GM12878 (cell line): ENCODE measurements around the gene PRKN. TPM values are rescaled to one million over a fixed set of nuclear protein-coding genes. Genes with fewer than 3 reads are reported as not detected.

Source experiments
- ATAC-seq: fragments of 200-7000 bp; cut with Tn5 transposase; 3 replicates; pipeline ENCODE4 v1.9.1; 2020; ENCODE audit warnings: mild to moderate bottlenecking, moderate library complexity
- BruUV-seq: library from RNA; stranded (reverse); fragments of 400-500 nt; replicated peaks from 2 replicates; lab custom pipeline; 2021; lab: Mats Ljungman, UMichigan
- CTCF ChIA-PET: fragments of 300-600 bp; sonication (Branson Sonifier 250); formaldehyde crosslinking; extraction: SDS; loops from one replicate; lab custom pipeline; 2021; ENCODE audit warnings: inconsistent platforms; lab: Yijun Ruan, JAX
- POLR2A ChIA-PET: fragments of 350-600 bp; formaldehyde crosslinking; extraction: SDS; loops from one replicate; lab custom pipeline; 2021; ENCODE audit warnings: inconsistent platforms; lab: Charles Lee
- RAD21 ChIA-PET: fragments of 300-600 bp; sonication (Branson Sonifier 250); formaldehyde crosslinking; loops from one replicate; lab custom pipeline; 2023; ENCODE audit warnings: antibody characterized with exemption; ENCODE audit not compliant: unreplicated experiment; lab: Charles Lee
- SMC1A ChIA-PET: fragments of 300-600 bp; sonication (Branson Sonifier 250); formaldehyde crosslinking; loops from one replicate; lab custom pipeline; 2023; ENCODE audit not compliant: unreplicated experiment, uncharacterized antibody; lab: Charles Lee
- DNase-seq: peaks from one replicate; pipeline ENCODE4 v3.0.0-alpha.2; 2011; ENCODE audit warnings: low read depth, low spot score
- FAIRE-seq: peaks from 3 replicates; lab custom pipeline; 2011; peaks lifted over from hg19 to GRCh38; lab: Jason Lieb, UNC
- H2AFZ ChIP-seq: 2 replicates; pipeline ENCODE4 v1.6.0; 2011; ENCODE audit warnings: low read depth, low read length, control low read depth; ENCODE audit not compliant: control insufficient read depth
- H3K27ac ChIP-seq: 2 replicates; pipeline ENCODE4 v1.5.1; 2011; ENCODE audit warnings: control low read depth; ENCODE audit not compliant: control insufficient read depth, insufficient read depth
- H3K27me3 ChIP-seq, 2 experiments: replicated peaks in 1 of 2; 2 replicates each; pipeline versions ENCODE4 v1.6.0 to v1.6.1; 2011; ENCODE audit warnings: low read length in 1 of 2; ENCODE audit not compliant: control insufficient read depth in 2 of 2, insufficient read depth in 2 of 2
- H3K36me3 ChIP-seq, 2 experiments: 2 replicates each; pipeline ENCODE4 v1.5.1; 2011; ENCODE audit warnings: low read length in 1 of 2; ENCODE audit not compliant: control insufficient read depth in 2 of 2, insufficient read depth in 2 of 2
- H3K4me1 ChIP-seq: 2 replicates; pipeline ENCODE4 v1.6.1; 2011; ENCODE audit warnings: mild to moderate bottlenecking, low read length, moderate library complexity, mixed read lengths; ENCODE audit not compliant: control insufficient read depth, insufficient read depth
- H3K4me2 ChIP-seq: 2 replicates; pipeline ENCODE4 v1.6.0; 2011; ENCODE audit warnings: control low read depth; ENCODE audit not compliant: control insufficient read depth, insufficient read depth
- H3K4me3 ChIP-seq: fragments of 200-600 bp; sonication (generic); 2 replicates; pipeline ENCODE4 v1.5.1; 2016
- H3K79me2 ChIP-seq: 2 replicates; pipeline ENCODE4 v1.6.0; 2011; ENCODE audit warnings: low read length; ENCODE audit not compliant: control insufficient read depth, insufficient read depth
- H3K9ac ChIP-seq: 2 replicates; pipeline ENCODE4 v1.8.0; 2011; ENCODE audit warnings: low read length, control low read depth, mixed read lengths; ENCODE audit not compliant: control insufficient read depth, insufficient read depth
- H3K9me3 ChIP-seq: replicated peaks from 3 replicates; pipeline ENCODE4 v1.5.1; 2011; ENCODE audit warnings: mild to moderate bottlenecking, low read length; ENCODE audit not compliant: control insufficient read depth, insufficient read depth
- H4K20me1 ChIP-seq: 2 replicates; pipeline ENCODE4 v1.6.0; 2011; ENCODE audit not compliant: control insufficient read depth, insufficient read depth
- ASH2L ChIP-seq: fragments of 300-600, 200-600 bp; sonication (generic); IDR thresholded peaks from 2 replicates; pipeline ENCODE4 v1.6.1; 2017; ENCODE audit warnings: low read depth, mild to moderate bottlenecking, borderline replicate concordance
- BACH1 ChIP-seq: fragments of 450-650 bp; IDR thresholded peaks from 2 replicates; pipeline ENCODE4 v1.6.1; 2017; ENCODE audit warnings: mild to moderate bottlenecking, borderline replicate concordance
- CHD2 ChIP-seq: IDR thresholded peaks from 2 replicates; pipeline ENCODE4 v1.6.1; 2011; ENCODE audit warnings: low read depth, low read length, improper control_type of control experiment, borderline replicate concordance
- HDAC2 ChIP-seq: fragments of 200-600 bp; sonication (generic); IDR thresholded peaks from 2 replicates; pipeline ENCODE4 v1.6.1; 2017
- JUND ChIP-seq: IDR thresholded peaks from 2 replicates; pipeline ENCODE4 v1.6.1; 2012; ENCODE audit warnings: low read depth, mild to moderate bottlenecking, low read length, improper control_type of control experiment, moderate library complexity
- POLR2AphosphoS2 ChIP-seq: IDR thresholded peaks from 2 replicates; pipeline ENCODE4 v1.6.1; 2011; ENCODE audit warnings: low read depth, mild to moderate bottlenecking, low read length, improper control_type of control experiment, moderate library complexity
- SMARCA5 ChIP-seq: fragments of 450-650 bp; IDR thresholded peaks from 2 replicates; pipeline ENCODE4 v1.6.1; 2017; ENCODE audit warnings: mild to moderate bottlenecking
- SREBF1 ChIP-seq: IDR thresholded peaks from 2 replicates; pipeline ENCODE4 v1.6.1; 2012; ENCODE audit warnings: mild to moderate bottlenecking, low read length
- TBL1XR1 ChIP-seq: IDR thresholded peaks from 2 replicates; pipeline ENCODE4 v1.6.1; 2012; ENCODE audit warnings: low read depth, low read length, improper control_type of control experiment
- ZSCAN29 ChIP-seq: fragments of 450-650 bp; IDR thresholded peaks from 2 replicates; pipeline ENCODE4 v1.6.1; 2017; ENCODE audit warnings: mild to moderate bottlenecking, moderate library complexity
- WGBS: methylation state at CpG from one replicate; pipeline ENCODE4 v1.1.6; 2016; ENCODE audit warnings: low lambda C conversion rate; ENCODE audit not compliant: insufficient replicate concordance, insufficient coverage; ENCODE audit errors: missing lambda C conversion rate; 5-methylcytosine and 5-hydroxymethylcytosine counted together
- in situ Hi-C: fragments of 300-500 bp; cut with MboI; formaldehyde crosslinking; loops from 9 replicates; pipeline ENCODE4 v1.14.3; 2018; ENCODE audit warnings: mixed read lengths
- intact Hi-C: fragments of 100-400 bp; cut with micrococcal nuclease; formaldehyde crosslinking; loops from one replicate; pipeline ENCODE4 v1.14.2; 2022; ENCODE audit not compliant: unreplicated experiment
- polyA plus RNA-seq, 11 experiments: library from polyadenylated mRNA; depleted of rRNA in 4 of 11; unstranded in 6 of 11; stranded (reverse) in 5 of 11; fragments of >200 nt; fragmentation: Nextera tagmentation in 4 of 11; fragmentation: Illumina TruSeq in 1 of 11; extraction: Ambion mirVana in 4 of 11; extraction: Trizol in 1 of 11; gene quantifications; 1 replicate in 1 of 11; 2 replicates in 10 of 11; pipeline versions ENCODE4 v1.2.1 to v1.2.3, GENCODE V29; 2011 to 2016; ENCODE audit warnings: inconsistent platforms in 2 of 11, missing spikeins in 2 of 11, low read depth in 1 of 11
- total RNA-seq, 4 experiments: library from RNA; depleted of rRNA in 3 of 4; stranded (reverse); fragments of >200 nt in 3 of 4; fragmentation: Illumina TruSeq in 1 of 4; extraction: Trizol in 1 of 4; gene quantifications; 2 replicates each; pipeline versions ENCODE4 v1.2.1 to v1.2.3, GENCODE V29; 2013 to 2021
- TF ChIP-seq, protein P1 (sequence below): IDR thresholded peaks from 2 replicates; pipeline ENCODE4 v1.6.1; 2011; ENCODE audit warnings: mild to moderate bottlenecking, low read depth, low read length, moderate library complexity; ENCODE audit not compliant: insufficient replicate concordance
- TF ChIP-seq, protein P2 (sequence below): IDR thresholded peaks from 2 replicates; pipeline ENCODE4 v1.6.1; 2012; ENCODE audit warnings: mild to moderate bottlenecking, low read depth, low read length
- TF ChIP-seq, protein P3 (sequence below): IDR thresholded peaks from 2 replicates; pipeline ENCODE4 v1.6.1; 2012; ENCODE audit warnings: low read depth, low read length, improper control_type of control experiment
- TF ChIP-seq, protein P4 (sequence below), 3 experiments: IDR thresholded peaks in 2 of 3; conservative IDR thresholded peaks in 1 of 3; 2 replicates each; pipeline ENCODE4 v1.5.1; 2011; ENCODE audit warnings: low read depth in 3 of 3, low read length in 3 of 3, mild to moderate bottlenecking in 3 of 3, control low read depth in 2 of 3, moderate library complexity in 2 of 3, inconsistent platforms in 1 of 3, mixed read lengths in 1 of 3; ENCODE audit not compliant: control insufficient read depth in 2 of 3, insufficient read depth in 1 of 3; ENCODE audit errors: extremely low read depth in 1 of 3

PRKN gene
- total and polyA plus RNA-seq, 10 of the 15 experiments (the other 5 are each of a cell fraction or from before 2014, with no cell fraction given) = 0.06 to 0.09 TPM; not detected in 8

DNA sequence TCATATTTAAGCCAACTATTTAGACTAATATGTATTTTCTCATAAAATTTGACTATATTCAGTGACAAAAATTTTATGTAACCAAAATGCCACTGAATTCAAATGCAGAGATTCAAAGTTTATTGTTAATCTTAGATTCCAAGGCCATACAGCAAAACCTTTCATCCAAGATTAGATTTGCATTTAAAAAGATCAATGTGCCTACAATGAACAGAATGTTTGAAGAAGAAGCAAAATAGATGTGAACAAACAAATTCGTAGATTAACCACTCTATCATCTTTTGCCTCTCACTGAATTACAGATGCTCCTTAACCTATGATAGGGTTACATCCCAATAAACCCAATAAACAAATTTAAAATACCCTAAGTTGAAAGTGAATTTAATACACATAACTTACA lies 121.7 kb downstream of the PRKN start:
- Histone ChIP-seq H3K4me3 (no peak overlapping the region), H3K36me3 (no peaks in the 10 kb centered on the region), H2AFZ (no peak overlapping the region), H3K4me2 (no peak overlapping the region), H3K27me3 (no peaks in the 10 kb centered on the region), H3K9ac (no peak overlapping the region), H3K79me2 (no peaks in the 10 kb centered on the region), H3K27ac (no peak overlapping the region), H4K20me1 (no peaks in the 10 kb centered on the region), H3K4me1 (no peaks in the 10 kb centered on the region), H3K9me3 (no peaks in the 10 kb centered on the region)
- intact Hi-C loops (no loop called here), in situ Hi-C loops (no loop called here)
- RAD21 ChIA-PET = no interaction called here
- POLR2A ChIA-PET = no interaction called here
- CTCF ChIA-PET = no interaction called here
- FAIRE-seq (no peak), DNase-seq (no peak), ATAC-seq (no peak)
- BruUV-seq = no TSS peak
- TF ChIP-seq ASH2L = no peak
- TF ChIP-seq, protein P1, sequence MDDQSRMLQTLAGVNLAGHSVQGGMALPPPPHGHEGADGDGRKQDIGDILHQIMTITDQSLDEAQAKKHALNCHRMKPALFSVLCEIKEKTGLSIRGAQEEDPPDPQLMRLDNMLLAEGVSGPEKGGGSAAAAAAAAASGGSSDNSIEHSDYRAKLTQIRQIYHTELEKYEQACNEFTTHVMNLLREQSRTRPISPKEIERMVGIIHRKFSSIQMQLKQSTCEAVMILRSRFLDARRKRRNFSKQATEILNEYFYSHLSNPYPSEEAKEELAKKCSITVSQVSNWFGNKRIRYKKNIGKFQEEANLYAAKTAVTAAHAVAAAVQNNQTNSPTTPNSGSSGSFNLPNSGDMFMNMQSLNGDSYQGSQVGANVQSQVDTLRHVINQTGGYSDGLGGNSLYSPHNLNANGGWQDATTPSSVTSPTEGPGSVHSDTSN = no peak
- TF ChIP-seq SREBF1 = no peak
- no peak for TF ChIP-seq HDAC2
- no peak for TF ChIP-seq POLR2AphosphoS2
- no peak for TF ChIP-seq SMARCA5
- no peak for TF ChIP-seq ZSCAN29
- TF ChIP-seq, protein P2, sequence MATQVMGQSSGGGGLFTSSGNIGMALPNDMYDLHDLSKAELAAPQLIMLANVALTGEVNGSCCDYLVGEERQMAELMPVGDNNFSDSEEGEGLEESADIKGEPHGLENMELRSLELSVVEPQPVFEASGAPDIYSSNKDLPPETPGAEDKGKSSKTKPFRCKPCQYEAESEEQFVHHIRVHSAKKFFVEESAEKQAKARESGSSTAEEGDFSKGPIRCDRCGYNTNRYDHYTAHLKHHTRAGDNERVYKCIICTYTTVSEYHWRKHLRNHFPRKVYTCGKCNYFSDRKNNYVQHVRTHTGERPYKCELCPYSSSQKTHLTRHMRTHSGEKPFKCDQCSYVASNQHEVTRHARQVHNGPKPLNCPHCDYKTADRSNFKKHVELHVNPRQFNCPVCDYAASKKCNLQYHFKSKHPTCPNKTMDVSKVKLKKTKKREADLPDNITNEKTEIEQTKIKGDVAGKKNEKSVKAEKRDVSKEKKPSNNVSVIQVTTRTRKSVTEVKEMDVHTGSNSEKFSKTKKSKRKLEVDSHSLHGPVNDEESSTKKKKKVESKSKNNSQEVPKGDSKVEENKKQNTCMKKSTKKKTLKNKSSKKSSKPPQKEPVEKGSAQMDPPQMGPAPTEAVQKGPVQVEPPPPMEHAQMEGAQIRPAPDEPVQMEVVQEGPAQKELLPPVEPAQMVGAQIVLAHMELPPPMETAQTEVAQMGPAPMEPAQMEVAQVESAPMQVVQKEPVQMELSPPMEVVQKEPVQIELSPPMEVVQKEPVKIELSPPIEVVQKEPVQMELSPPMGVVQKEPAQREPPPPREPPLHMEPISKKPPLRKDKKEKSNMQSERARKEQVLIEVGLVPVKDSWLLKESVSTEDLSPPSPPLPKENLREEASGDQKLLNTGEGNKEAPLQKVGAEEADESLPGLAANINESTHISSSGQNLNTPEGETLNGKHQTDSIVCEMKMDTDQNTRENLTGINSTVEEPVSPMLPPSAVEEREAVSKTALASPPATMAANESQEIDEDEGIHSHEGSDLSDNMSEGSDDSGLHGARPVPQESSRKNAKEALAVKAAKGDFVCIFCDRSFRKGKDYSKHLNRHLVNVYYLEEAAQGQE = no peak
- no peak for TF ChIP-seq TBL1XR1
- no peak for TF ChIP-seq CHD2
- TF ChIP-seq, protein P3, sequence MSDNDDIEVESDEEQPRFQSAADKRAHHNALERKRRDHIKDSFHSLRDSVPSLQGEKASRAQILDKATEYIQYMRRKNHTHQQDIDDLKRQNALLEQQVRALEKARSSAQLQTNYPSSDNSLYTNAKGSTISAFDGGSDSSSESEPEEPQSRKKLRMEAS = no peak
- no peak for TF ChIP-seq JUND
- TF ChIP-seq, protein P4, sequence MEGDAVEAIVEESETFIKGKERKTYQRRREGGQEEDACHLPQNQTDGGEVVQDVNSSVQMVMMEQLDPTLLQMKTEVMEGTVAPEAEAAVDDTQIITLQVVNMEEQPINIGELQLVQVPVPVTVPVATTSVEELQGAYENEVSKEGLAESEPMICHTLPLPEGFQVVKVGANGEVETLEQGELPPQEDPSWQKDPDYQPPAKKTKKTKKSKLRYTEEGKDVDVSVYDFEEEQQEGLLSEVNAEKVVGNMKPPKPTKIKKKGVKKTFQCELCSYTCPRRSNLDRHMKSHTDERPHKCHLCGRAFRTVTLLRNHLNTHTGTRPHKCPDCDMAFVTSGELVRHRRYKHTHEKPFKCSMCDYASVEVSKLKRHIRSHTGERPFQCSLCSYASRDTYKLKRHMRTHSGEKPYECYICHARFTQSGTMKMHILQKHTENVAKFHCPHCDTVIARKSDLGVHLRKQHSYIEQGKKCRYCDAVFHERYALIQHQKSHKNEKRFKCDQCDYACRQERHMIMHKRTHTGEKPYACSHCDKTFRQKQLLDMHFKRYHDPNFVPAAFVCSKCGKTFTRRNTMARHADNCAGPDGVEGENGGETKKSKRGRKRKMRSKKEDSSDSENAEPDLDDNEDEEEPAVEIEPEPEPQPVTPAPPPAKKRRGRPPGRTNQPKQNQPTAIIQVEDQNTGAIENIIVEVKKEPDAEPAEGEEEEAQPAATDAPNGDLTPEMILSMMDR (IDR thresholded peaks at IDR 0.05 in 2 of 3, conservative IDR thresholded peaks at IDR 0.05 in 1 of 3; ENCODE audit: control insufficient read depth in 2 of 3, extremely low read depth in 1 of 3, insufficient read depth in 1 of 3, low read depth in 3 of 3, low read length in 3 of 3) = no peak
- no peak for TF ChIP-seq BACH1
- 0% methylated on average over 1 of the region's 1 CpG for WGBS
- SMC1A ChIA-PET = no interaction called here
